HG03025 (cell line): ENCODE measurements around the gene LEMD1.

ENCODE experiments used
- ATAC-seq: cut with Tn5 transposase; IDR thresholded peaks from one replicate; pipeline ENCODE4 v1.9.1; 2021; ENCODE audit warnings: mild to moderate bottlenecking, moderate library complexity; ENCODE audit not compliant: unreplicated experiment, low FRiP score

The LEMD1 gene

GRCh38 chr1:205339197-205339702 lies 82.6 kb downstream of the LEMD1 start:
- no peak for ATAC-seq

GRCh38 chr1:205338011-205338410 lies 83.8 kb downstream of the LEMD1 start:
- no peak for ATAC-seq

- ATAC-seq = no peak
Observed at GRCh38 chr1:205337481-205337880, 84.4 kb downstream of the LEMD1 start.

GRCh38 chr1:205335692-205336091 lies 86.2 kb downstream of the LEMD1 start:
- no peak for ATAC-seq

GRCh38 chr1:205332015-205332791 lies 89.7 kb downstream of the LEMD1 start:
- ATAC-seq = no peak
